ENCODE data around the gene ITPKC.
A peak's percentile ranks its signal among the peaks of the same experiment; 100 is the strongest.

ITPKC gene

GRCh38 chr19:40716482-40717324 lies at the start of gene ITPKC, which contains the start of gene COQ8B:
Gene ITPKC (plus strand): TSS chr19:40717112. CDS start chr19:40717136, 24 bp downstream.
Gene COQ8B (minus strand): TSS chr19:40716886. CDS start chr19:40714632, 2,254 bp downstream.
- peak; percentile 100 for DNase-seq (ENCODE audit: low read depth)

DNA sequence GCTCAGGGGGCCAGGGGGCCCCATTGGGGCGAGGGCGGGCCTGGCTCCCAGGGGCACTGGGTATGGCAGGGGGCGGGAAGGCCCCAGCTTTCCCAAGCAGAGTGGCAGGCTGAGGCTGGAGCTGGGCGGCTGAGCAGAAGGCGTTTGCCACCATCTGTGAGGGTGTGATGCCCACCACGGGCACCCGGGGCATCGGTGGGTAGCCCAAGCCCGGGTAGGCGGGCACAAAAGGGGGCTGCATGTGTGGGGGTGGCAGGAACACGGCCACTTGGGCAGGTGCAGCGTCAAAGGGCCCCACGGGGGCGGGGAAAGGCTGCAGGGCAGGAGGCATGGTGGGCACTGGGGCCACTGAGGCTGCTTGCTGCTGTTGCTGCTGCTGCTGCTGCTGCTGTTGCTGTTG lies 49.3 kb upstream of the ITPKC start:
- no peak for DNase-seq (ENCODE audit: low read depth)

DNA sequence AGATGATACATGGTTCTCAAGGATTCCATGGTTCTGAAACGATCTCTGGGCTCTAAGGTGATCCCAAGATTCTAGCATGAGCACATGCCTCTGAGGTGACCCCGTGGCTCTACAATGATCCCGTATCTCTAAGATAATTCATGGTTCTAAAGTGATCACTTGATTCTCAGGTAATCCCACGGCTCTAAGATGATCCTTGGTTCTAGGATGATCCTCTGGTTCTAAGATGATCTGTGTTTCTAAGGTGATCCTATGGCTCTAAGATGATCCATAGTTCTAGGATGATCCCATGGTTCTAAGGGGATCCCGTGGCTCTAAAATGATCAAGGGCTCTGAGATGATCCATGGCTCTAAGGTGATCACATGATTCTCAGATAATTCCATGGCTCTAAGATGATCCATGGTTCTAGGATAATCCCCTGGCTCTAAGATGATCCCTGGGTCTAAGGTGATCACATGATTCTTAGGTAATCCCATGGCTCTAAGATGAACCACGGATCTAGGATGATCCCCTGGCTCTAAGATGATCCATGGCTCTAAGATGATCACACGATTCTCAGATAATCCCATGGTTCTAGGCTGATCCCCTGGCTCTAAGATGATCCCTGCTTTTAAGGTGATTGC lies 47.8 kb upstream of the ITPKC start:
- DNase-seq (ENCODE audit: low read depth): no peak

DNA sequence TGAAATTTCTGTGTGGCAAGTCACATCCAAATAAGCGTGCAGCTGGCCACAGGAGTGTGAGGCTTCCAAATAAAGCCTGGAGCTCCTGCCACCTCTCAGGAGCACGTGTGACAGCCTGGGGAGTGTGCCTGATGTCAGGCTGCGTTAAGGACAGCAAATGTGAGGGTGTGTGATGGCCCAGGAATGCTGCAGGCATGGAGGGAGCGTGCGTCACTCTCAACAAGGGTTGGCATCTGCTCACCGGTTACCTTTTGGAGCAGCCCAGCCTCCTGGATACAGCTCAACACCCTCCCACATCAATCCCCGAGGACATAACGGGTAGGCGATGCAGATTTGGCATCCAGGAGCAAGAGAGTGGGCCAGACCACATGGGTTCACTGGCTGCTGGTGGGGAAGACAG lies 45.5 kb upstream of the ITPKC start:
- DNase-seq (ENCODE audit: low read depth): no peak

DNA sequence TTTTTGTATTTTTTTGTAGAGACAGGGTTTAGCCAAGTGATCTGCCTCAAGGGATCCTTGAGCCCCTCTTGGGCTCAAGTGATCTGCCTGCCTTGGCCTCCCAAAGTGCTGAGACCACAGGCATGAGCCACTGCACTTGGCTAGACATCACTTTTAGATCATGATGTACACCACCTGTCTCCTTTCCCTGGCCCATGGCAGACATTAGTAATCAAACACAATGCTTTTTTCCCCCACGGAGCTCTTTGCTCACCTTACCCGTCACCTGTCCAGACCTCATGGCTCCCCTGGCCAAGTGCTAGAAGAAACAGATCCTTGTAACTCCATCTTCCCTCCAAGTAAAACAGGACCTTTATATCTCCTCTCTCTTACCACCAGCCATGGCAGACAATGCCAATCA lies 44.9 kb upstream of the ITPKC start:
- no peak for DNase-seq (ENCODE audit: low read depth)

DNA sequence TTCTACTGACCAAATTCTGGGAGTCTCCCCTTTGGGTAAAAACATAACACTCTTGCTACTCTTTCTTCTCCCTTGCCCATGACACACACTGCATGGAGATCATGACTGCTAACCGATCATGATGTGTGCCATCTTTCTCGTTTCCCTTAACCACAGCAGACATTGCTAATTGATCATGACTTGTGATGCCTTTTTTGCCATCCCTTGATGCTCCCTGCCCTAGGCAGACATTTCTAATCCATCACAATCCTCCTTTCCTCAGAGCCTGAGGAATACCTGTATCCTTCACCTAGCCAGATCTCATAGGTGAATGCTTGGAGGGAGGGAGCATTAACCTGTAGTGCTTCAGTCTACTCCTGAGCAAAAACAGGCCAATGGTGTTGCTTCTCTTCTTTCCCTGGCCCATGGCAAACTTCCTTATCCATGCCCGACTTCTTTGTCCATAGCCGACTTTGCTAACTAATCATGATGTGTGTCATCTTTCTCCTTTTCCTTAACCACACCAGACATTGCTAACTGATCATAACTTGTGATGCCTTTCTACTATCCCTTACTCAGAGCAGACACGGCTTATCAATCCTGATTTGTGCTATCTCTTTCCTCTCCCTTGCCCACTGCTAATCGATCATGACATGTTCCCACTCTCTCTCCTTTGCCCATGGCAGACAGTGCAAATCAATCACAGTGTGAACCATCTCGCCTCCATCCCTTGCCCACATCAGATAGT lies 44.2 kb upstream of the ITPKC start:
- DNase-seq (ENCODE audit: low read depth): no peak

- DNase-seq (ENCODE audit: low read depth): no peak
These were observed 43.5 kb upstream of the ITPKC start for GRCh38 chr19:40673397-40673796.

GRCh38 chr19:40674291-40674690 lies 42.6 kb upstream of the ITPKC start:
- DNase-seq (ENCODE audit: low read depth): no peak

GRCh38 chr19:40677156-40677555 lies 39.8 kb upstream of the ITPKC start:
- no peak for DNase-seq (ENCODE audit: low read depth)

GRCh38 chr19:40681039-40681438 lies 35.9 kb upstream of the ITPKC start:
- no peak for DNase-seq (ENCODE audit: low read depth)

GRCh38 chr19:40682431-40682964 lies 34.4 kb upstream of the ITPKC start:
- DNase-seq (ENCODE audit: low read depth): no peak

DNA sequence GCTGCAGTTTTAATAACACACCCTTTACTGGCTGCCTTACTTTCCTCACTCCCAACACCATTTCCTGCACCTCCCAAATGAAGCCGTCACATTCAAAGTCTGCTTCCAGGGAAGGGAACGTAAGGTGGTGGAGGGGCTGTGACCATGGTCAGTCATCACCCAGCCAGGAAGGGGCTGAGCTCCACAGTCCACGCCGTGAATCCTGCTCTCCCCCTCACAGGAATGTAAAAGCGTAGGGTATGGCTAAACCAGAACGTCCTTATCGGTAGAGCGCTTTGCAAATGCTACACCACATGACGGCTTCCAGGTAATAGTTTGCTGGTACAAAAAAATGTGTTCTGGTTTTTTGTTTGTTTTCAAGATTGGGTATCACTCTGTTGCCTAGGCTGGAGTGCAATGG lies 33.5 kb upstream of the ITPKC start:
- no peak for DNase-seq (ENCODE audit: low read depth)

DNA sequence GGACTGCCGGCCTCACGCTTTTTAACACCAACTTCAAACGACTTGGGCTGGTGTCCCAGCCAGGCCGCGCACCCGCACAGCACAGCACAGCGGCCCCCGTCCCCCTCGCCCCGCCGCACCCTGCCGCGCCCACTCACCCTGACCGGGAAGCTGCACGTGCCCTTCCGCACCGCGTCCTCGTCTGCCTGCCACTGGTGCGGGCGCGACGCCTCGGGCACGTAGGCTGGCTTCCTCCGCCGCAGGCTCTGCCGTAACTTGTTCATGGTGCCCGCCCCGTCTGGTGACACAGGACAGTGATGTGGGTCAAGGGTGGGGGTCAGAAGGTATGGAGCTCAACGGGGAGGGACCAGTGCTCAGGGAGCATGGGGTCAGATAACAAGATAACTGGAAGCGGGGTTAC lies 32.6 kb upstream of the ITPKC start:
- no peak for DNase-seq (ENCODE audit: low read depth)

- no peak for DNase-seq (ENCODE audit: low read depth)
These were observed 31.8 kb upstream of the ITPKC start for GRCh38 chr19:40685016-40685526.

- DNase-seq (ENCODE audit: low read depth): no peak
These were observed 31.3 kb upstream of the ITPKC start for GRCh38 chr19:40685563-40685962.

DNA sequence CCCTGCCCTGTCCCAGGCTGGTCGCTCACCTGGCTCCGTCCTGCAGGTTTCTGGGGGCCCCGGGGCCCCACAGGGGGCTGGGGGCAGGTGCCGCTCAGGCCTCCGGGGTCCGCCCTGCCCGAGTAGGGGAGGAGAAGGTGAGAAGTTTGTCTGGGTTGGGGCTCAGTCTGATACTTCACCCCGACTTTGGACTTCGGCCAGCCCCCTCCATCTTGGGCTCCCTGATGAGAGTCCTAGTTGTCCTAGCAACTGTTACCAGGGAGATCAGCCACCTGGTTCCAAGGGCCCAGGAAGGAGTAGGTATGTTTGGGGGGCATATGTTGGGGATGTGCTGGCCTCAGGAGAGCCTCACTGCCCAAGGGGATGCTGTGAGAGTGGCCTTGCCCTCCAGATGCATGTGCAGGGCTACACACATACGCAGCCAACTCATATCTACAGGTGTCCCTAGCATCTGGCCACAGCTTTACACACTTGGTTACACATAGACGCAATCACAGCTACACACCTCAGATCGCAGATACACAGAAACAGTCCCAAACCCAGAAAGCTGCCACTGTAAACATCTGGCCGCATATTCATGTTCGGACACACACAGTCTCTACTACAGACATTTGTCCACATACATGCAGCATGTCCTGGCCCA lies 29.9 kb upstream of the ITPKC start:
- DNase-seq (ENCODE audit: low read depth): no peak

GRCh38 chr19:40687525-40688016 lies 29.3 kb upstream of the ITPKC start:
- DNase-seq (ENCODE audit: low read depth): no peak

- no peak for DNase-seq (ENCODE audit: low read depth)
These were observed 28.6 kb upstream of the ITPKC start for GRCh38 chr19:40688309-40688708.

- DNase-seq (ENCODE audit: low read depth): no peak
These were observed 27.9 kb upstream of the ITPKC start for GRCh38 chr19:40688987-40689338.

- no peak for DNase-seq (ENCODE audit: low read depth)
These were observed 27.4 kb upstream of the ITPKC start for GRCh38 chr19:40689339-40690049.

- no peak for DNase-seq (ENCODE audit: low read depth)
These were observed 26.7 kb upstream of the ITPKC start, which contains the start of gene NUMBL for GRCh38 chr19:40690050-40690692. Gene NUMBL (minus strand): TSS chr19:40690651. CDS start chr19:40690483, 168 bp downstream.

Measured in stimulated activated CD8-positive, alpha-beta memory T cell treated with anti-CD3 and anti-CD28 coated beads, Interleukin-7, amount 100 ng/mL, for 24 hours (primary cell).